SK-N-SH (cell line): ENCODE results near the gene CLRN2. TPM values are rescaled to one million over a fixed set of nuclear protein-coding genes. Genes with fewer than 3 reads are reported as not detected.
"Not testable (repeated sequence)": the region's sequence is repeated elsewhere in the genome, so short reads cannot be mapped to it uniquely, and the experiment has no call there.

ENCODE experiments used
- CTCF ChIA-PET: fragments of 300-600, 350-600 bp; formaldehyde crosslinking; extraction: SDS; loops from one replicate; lab custom pipeline; 2021; lab: Yijun Ruan, JAX
- POLR2A ChIA-PET: fragments of 350-600 bp; sonication (Branson Sonifier 250); formaldehyde crosslinking; extraction: SDS; loops from one replicate; lab custom pipeline; 2020; ENCODE audit warnings: antibody characterized with exemption, inconsistent platforms; lab: Yijun Ruan, JAX
- DNase-seq: peaks from one replicate; pipeline ENCODE4 v3.0.0; 2012
- H2AFZ ChIP-seq: fragments of 200-600 bp; sonication (generic); 2 replicates; pipeline ENCODE4 v1.8.1; 2016; ENCODE audit warnings: antibody characterized with exemption, mild to moderate bottlenecking, low read depth
- H3F3A ChIP-seq: fragments of 200-600 bp; sonication (generic); replicated peaks from 2 replicates; pipeline ENCODE3; 2016; ENCODE audit warnings: antibody characterized with exemption, mild to moderate bottlenecking; ENCODE audit not compliant: insufficient read depth
- H3K27ac ChIP-seq, 2 experiments: fragments of 200-500 bp in 1 of 2; fragments of 200-600 bp in 1 of 2; sonication (Bioruptor generic) in 1 of 2; sonication (generic), shearing (Covaris generic) in 1 of 2; 2 replicates each; pipeline versions ENCODE4 v1.5.1 to v1.6.1; 2014 to 2016; ENCODE audit warnings: low read depth in 2 of 2, inconsistent platforms in 1 of 2, low read length in 1 of 2, mild to moderate bottlenecking in 1 of 2, mixed read lengths in 1 of 2
- H3K27me3 ChIP-seq: fragments of 200-600 bp; sonication (generic), shearing (Covaris generic); 2 replicates; pipeline ENCODE4 v1.6.1; 2016; ENCODE audit warnings: mixed run types; ENCODE audit not compliant: insufficient read depth
- H3K36me3 ChIP-seq, 2 experiments: fragments of 200-500 bp in 1 of 2; fragments of 200-600 bp in 1 of 2; sonication (Bioruptor generic) in 1 of 2; sonication (generic) in 1 of 2; replicated peaks in 1 of 2; 2 replicates each; pipeline versions ENCODE3 to v1.5.1; 2014 to 2016; ENCODE audit warnings: low read length in 1 of 2, mild to moderate bottlenecking in 1 of 2; ENCODE audit not compliant: insufficient read depth in 2 of 2, control insufficient read depth in 1 of 2
- H3K4me1 ChIP-seq, 2 experiments: fragments of 200-500 bp in 1 of 2; fragments of 200-600 bp in 1 of 2; sonication (Bioruptor generic) in 1 of 2; sonication (generic), shearing (Covaris generic) in 1 of 2; 2 replicates each; pipeline versions ENCODE4 v1.5.1 to v1.6.1; 2014 to 2016; ENCODE audit warnings: low read depth in 1 of 2, low read length in 1 of 2, mixed run types in 1 of 2; ENCODE audit not compliant: insufficient read depth in 2 of 2, control insufficient read depth in 1 of 2
- H3K4me2 ChIP-seq: fragments of 200-600 bp; sonication (generic), shearing (Covaris generic); 2 replicates; pipeline ENCODE4 v1.6.1; 2017; ENCODE audit warnings: mixed run types
- H3K4me3 ChIP-seq, 2 experiments: fragments of 200-500 bp in 1 of 2; fragments of 200-600 bp in 1 of 2; sonication (Bioruptor generic) in 1 of 2; sonication (generic), shearing (Covaris generic) in 1 of 2; 2 replicates each; pipeline versions ENCODE4 v1.5.1 to v1.8.1; 2014 to 2016; ENCODE audit warnings: low read depth in 2 of 2, inconsistent platforms in 1 of 2, low read length in 1 of 2, mild to moderate bottlenecking in 1 of 2, mixed read lengths in 1 of 2, moderate library complexity in 1 of 2
- H3K79me2 ChIP-seq: fragments of 200-600 bp; sonication (generic); 2 replicates; pipeline ENCODE4 v1.8.1; 2017; ENCODE audit warnings: mild to moderate bottlenecking; ENCODE audit not compliant: insufficient read depth
- H3K9ac ChIP-seq: fragments of 200-600 bp; sonication (generic); 2 replicates; pipeline ENCODE4 v1.6.1; 2017; ENCODE audit warnings: mixed run types
- H3K9me2 ChIP-seq: fragments of 200-600 bp; sonication (generic); 2 replicates; pipeline ENCODE4 v1.6.1; 2017; ENCODE audit warnings: mixed run types
- H3K9me3 ChIP-seq: fragments of 200-600 bp; sonication (generic); 2 replicates; pipeline ENCODE4 v1.6.1; 2017; ENCODE audit warnings: mixed run types, mild to moderate bottlenecking, moderate library complexity
- H4K20me1 ChIP-seq: fragments of 200-600 bp; sonication (generic); 2 replicates; pipeline ENCODE4 v1.6.1; 2017; ENCODE audit warnings: mild to moderate bottlenecking, mixed run types; ENCODE audit not compliant: insufficient read depth
- ELF1 ChIP-seq: IDR thresholded peaks from 2 replicates; pipeline ENCODE4 v1.4.0; 2012
- EP300 ChIP-seq, 2 experiments: IDR thresholded peaks; 2 replicates each; pipeline versions ENCODE4 v1.4.0 to v1.6.1; 2012; ENCODE audit warnings: borderline replicate concordance in 1 of 2, low read depth in 1 of 2, low read length in 1 of 2
- EZH2phosphoT487 ChIP-seq: fragments of 200-600 bp; sonication (generic); IDR thresholded peaks from 2 replicates; pipeline ENCODE4 v1.6.1; 2017; ENCODE audit warnings: low read depth, mixed run types, mild to moderate bottlenecking, antibody characterized with exemption, moderate library complexity, borderline replicate concordance
- FOSL2 ChIP-seq: IDR thresholded peaks from 2 replicates; pipeline ENCODE4 v1.4.0; 2012; ENCODE audit warnings: low read depth, mild to moderate bottlenecking, moderate library complexity, borderline replicate concordance
- GATA2 ChIP-seq: sonication (generic); formaldehyde crosslinking; IDR thresholded peaks from 2 replicates; pipeline ENCODE4 v1.5.0; 2020; ENCODE audit warnings: mild to moderate bottlenecking, missing genetic modification reagents
- MEF2A ChIP-seq: IDR thresholded peaks from 2 replicates; pipeline ENCODE4 v1.4.0; 2012; ENCODE audit warnings: low read depth, borderline replicate concordance
- NFIC ChIP-seq: IDR thresholded peaks from 2 replicates; pipeline ENCODE4 v1.4.0; 2012; ENCODE audit warnings: borderline replicate concordance
- POLR2AphosphoS5 ChIP-seq: IDR thresholded peaks from 2 replicates; pipeline ENCODE4 v1.6.1; 2012; ENCODE audit warnings: low read depth, low read length
- RCOR1 ChIP-seq: fragments of 150-350 bp; IDR thresholded peaks from 2 replicates; pipeline ENCODE4 v1.6.1; 2017; ENCODE audit warnings: antibody characterized with exemption, low read length
- SIN3A ChIP-seq: IDR thresholded peaks from 2 replicates; pipeline ENCODE4 v1.6.1; 2012; ENCODE audit warnings: low read depth, mild to moderate bottlenecking, low read length, moderate library complexity, borderline replicate concordance
- TAF1 ChIP-seq: IDR thresholded peaks from 2 replicates; pipeline ENCODE4 v1.6.1; 2012; ENCODE audit warnings: low read depth, mild to moderate bottlenecking, low read length, moderate library complexity, borderline replicate concordance
- TEAD4 ChIP-seq: IDR thresholded peaks from 2 replicates; pipeline ENCODE4 v1.4.0; 2012; ENCODE audit warnings: mild to moderate bottlenecking, borderline replicate concordance; ENCODE audit not compliant: insufficient read depth
- WGBS: methylation state at CpG from one replicate; pipeline ENCODE4 v1.1.6; 2017; ENCODE audit warnings: low lambda C conversion rate; 5-methylcytosine and 5-hydroxymethylcytosine counted together
- polyA plus RNA-seq, 3 experiments: library from polyadenylated mRNA; depleted of rRNA; stranded (reverse); fragments of >200 nt; gene quantifications; 2 replicates each; pipeline ENCODE4 v1.2.3, GENCODE V29; 2012
- TF ChIP-seq, protein P1 (sequence below): IDR thresholded peaks from 2 replicates; pipeline ENCODE4 v1.4.0; 2012; ENCODE audit warnings: low read depth
- TF ChIP-seq, protein P2 (sequence below): IDR thresholded peaks from 2 replicates; pipeline ENCODE4 v1.4.0; 2012; ENCODE audit warnings: low read depth, borderline replicate concordance
- TF ChIP-seq, protein P3 (sequence below): fragments of 200-600 bp; sonication (generic); IDR thresholded peaks from 2 replicates; pipeline ENCODE4 v1.6.1; 2017; ENCODE audit warnings: antibody characterized with exemption, mild to moderate bottlenecking, moderate library complexity
- TF ChIP-seq, protein P4 (sequence below): fragments of 150-350 bp; IDR thresholded peaks from 2 replicates; pipeline ENCODE4 v1.6.1; 2017; ENCODE audit warnings: antibody characterized with exemption, low read length, low read depth, borderline replicate concordance

Gene CLRN2
- polyA plus RNA-seq, 1 of the 3 experiments (the other 2 are of a cell fraction) = not detected

DNA sequence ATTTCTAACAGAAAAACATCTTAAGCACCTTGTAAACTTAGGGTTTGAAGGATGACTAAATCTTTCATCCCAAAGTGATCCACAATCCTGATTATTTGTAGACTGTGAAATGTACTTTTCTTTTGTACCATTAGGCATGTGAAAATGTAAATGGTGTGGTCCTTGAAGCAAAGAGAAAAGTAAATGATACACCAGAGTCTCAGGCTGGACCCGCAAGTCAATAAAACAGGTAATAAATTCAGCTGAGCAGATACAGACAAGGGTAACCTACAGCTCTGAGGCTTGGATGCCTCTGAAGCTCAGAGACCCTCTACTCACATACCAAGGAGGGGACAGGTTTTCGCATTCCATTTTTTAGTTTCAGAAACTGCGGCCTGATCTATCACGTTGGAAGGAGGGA is 59.2 kb downstream of the CLRN2 start:
- Histone ChIP-seq H3K36me3 (no peaks in the 10 kb centered on the region), H3K9me2 (no peaks in the 10 kb centered on the region)
- TF ChIP-seq RCOR1 = no peak
- TF ChIP-seq, protein P1, sequence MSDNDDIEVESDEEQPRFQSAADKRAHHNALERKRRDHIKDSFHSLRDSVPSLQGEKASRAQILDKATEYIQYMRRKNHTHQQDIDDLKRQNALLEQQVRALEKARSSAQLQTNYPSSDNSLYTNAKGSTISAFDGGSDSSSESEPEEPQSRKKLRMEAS = no peak
- no peak for TF ChIP-seq GATA2 (CRISPR knock-in tag)
- TF ChIP-seq, protein P2, sequence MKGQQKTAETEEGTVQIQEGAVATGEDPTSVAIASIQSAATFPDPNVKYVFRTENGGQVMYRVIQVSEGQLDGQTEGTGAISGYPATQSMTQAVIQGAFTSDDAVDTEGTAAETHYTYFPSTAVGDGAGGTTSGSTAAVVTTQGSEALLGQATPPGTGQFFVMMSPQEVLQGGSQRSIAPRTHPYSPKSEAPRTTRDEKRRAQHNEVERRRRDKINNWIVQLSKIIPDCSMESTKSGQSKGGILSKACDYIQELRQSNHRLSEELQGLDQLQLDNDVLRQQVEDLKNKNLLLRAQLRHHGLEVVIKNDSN = no peak
- no peak for TF ChIP-seq NFIC
- no peak for TF ChIP-seq POLR2AphosphoS5
- TF ChIP-seq TEAD4 = no peak
- TF ChIP-seq ELF1 = no peak
- TF ChIP-seq, protein P3, sequence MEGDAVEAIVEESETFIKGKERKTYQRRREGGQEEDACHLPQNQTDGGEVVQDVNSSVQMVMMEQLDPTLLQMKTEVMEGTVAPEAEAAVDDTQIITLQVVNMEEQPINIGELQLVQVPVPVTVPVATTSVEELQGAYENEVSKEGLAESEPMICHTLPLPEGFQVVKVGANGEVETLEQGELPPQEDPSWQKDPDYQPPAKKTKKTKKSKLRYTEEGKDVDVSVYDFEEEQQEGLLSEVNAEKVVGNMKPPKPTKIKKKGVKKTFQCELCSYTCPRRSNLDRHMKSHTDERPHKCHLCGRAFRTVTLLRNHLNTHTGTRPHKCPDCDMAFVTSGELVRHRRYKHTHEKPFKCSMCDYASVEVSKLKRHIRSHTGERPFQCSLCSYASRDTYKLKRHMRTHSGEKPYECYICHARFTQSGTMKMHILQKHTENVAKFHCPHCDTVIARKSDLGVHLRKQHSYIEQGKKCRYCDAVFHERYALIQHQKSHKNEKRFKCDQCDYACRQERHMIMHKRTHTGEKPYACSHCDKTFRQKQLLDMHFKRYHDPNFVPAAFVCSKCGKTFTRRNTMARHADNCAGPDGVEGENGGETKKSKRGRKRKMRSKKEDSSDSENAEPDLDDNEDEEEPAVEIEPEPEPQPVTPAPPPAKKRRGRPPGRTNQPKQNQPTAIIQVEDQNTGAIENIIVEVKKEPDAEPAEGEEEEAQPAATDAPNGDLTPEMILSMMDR = no peak
- no peak for TF ChIP-seq EP300 (IDR thresholded peaks at IDR 0.05; ENCODE audit: borderline replicate concordance in 1 of 2, low read depth in 1 of 2, low read length in 1 of 2)
- TF ChIP-seq SIN3A = no peak
- TF ChIP-seq MEF2A = no peak
- no peak for TF ChIP-seq TAF1
- no peak for TF ChIP-seq EZH2phosphoT487
- no peak for TF ChIP-seq FOSL2
- TF ChIP-seq, protein P4, sequence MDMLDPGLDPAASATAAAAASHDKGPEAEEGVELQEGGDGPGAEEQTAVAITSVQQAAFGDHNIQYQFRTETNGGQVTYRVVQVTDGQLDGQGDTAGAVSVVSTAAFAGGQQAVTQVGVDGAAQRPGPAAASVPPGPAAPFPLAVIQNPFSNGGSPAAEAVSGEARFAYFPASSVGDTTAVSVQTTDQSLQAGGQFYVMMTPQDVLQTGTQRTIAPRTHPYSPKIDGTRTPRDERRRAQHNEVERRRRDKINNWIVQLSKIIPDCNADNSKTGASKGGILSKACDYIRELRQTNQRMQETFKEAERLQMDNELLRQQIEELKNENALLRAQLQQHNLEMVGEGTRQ = no peak
- TF ChIP-seq, all 33 proteins: peak for 0
- Histone ChIP-seq H3K27ac (no peak overlapping the region), H4K20me1 (no peaks in the 10 kb centered on the region), H3F3A (no peaks in the 10 kb centered on the region), H3K4me1 (peaks cover 8 to 9% of the 10 kb centered on the region in 2 experiments; a peak in 2 of 4 replicates), H3K9me3 (no peaks in the 10 kb centered on the region), H3K4me3 (no peak overlapping the region), H3K9ac (no peak overlapping the region), H3K27me3 (no peaks in the 10 kb centered on the region), H3K79me2 (peaks cover 17% of the 10 kb centered on the region; the same call in 1 of the 2 replicates), H3K4me2 (no peak overlapping the region), H2AFZ (no peak overlapping the region)
- WGBS = 93% methylated on average over 4 of the region's 4 CpGs
- no peak for DNase-seq
- ChIA-PET CTCF (interaction anchor here (0.8 kb wide), 1 partner anchor 27 kb away, joined by 3 read pairs; no protein-coding TSS in a partner anchor), POLR2A (no interaction called here)

DNA sequence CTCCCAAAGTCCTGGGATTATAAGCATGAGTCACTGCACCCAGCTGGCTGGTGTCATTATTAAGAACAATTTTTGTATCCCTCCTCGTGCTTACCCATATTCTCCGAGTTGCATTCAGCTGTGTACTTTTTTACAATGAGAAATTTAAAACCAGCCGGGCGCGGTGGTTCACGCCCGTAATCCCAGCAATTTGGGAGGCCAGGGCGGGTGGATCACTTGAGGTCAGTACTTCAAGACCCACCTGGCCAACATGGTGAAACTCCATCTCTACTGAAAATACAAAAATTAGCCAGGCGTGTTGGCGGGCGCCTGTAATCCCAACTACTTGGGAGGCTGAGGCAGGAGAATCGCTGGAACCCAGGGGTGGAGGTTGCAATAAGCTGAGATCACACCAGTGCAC is 60.2 kb downstream of the CLRN2 start:
- H3K27ac ChIP-seq, H3K9me2 ChIP-seq, H3K4me2 ChIP-seq, H3K27me3 ChIP-seq, H3K36me3 ChIP-seq, H3K4me3 ChIP-seq, H4K20me1 ChIP-seq, H3F3A ChIP-seq, H3K4me1 ChIP-seq, H3K9me3 ChIP-seq, H3K9ac ChIP-seq, DNase-seq, H2AFZ ChIP-seq, POLR2A ChIA-PET: not testable (repeated sequence)
- 94% methylated on average over 12 of the region's 12 CpGs for WGBS
- peaks cover 20% of the 10 kb centered on the region; the same call in 1 of the 2 replicates for H3K79me2 ChIP-seq
- CTCF ChIA-PET = interaction anchor here (0.8 to 1.3 kb wide), 3 partner anchors 9 to 28 kb away, joined by 3 read pairs; no protein-coding TSS in a partner anchor
